ENCODE measurements around the gene PLOD1.

DNA sequence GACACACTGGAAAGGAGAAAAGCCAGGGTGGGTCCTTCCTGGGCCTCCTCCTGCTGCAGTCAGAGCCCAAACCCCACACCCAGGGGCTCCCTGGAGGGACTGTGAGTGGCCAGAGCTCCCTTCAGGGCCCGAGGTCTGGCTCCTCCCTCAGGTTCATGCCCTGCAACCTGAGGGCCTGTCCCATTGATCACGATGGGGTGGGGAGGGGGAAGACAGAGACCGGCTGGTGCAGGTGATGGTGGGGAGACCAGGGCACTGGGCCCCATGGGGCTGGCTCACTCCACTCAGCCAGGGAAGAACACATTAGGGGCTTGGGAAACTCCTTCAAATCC is 45.7 kb upstream of the PLOD1 start:
- TF ChIP-seq, protein P1, sequence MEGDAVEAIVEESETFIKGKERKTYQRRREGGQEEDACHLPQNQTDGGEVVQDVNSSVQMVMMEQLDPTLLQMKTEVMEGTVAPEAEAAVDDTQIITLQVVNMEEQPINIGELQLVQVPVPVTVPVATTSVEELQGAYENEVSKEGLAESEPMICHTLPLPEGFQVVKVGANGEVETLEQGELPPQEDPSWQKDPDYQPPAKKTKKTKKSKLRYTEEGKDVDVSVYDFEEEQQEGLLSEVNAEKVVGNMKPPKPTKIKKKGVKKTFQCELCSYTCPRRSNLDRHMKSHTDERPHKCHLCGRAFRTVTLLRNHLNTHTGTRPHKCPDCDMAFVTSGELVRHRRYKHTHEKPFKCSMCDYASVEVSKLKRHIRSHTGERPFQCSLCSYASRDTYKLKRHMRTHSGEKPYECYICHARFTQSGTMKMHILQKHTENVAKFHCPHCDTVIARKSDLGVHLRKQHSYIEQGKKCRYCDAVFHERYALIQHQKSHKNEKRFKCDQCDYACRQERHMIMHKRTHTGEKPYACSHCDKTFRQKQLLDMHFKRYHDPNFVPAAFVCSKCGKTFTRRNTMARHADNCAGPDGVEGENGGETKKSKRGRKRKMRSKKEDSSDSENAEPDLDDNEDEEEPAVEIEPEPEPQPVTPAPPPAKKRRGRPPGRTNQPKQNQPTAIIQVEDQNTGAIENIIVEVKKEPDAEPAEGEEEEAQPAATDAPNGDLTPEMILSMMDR (IDR thresholded peaks at IDR 0.05), result no peak
- no peak for TF ChIP-seq EZH2 (IDR thresholded peaks at IDR 0.05; ENCODE audit: borderline replicate concordance, insufficient read depth, low read depth, low read length, poor library complexity, severe bottlenecking)

All from B cell (primary cell).